Lower leg skin (tissue), 3 donors: ENCODE data around the gene GABBR2.

Experiments used
- POLR2A ChIP-seq, 2 donors: fragments of 450-650 bp; IDR thresholded peaks; one replicate each; pipeline ENCODE4 v1.6.1; 2016 to 2017; ENCODE audit warnings: antibody characterized with exemption in 2 of 2, mild to moderate bottlenecking in 1 of 2, moderate library complexity in 1 of 2
- TF ChIP-seq, protein P1 (sequence below), 3 donors: fragments of 450-650 bp; IDR thresholded peaks; one replicate each; pipeline ENCODE4 v1.5.1; 2016; ENCODE audit warnings: antibody characterized with exemption in 3 of 3, mild to moderate bottlenecking in 3 of 3, moderate library complexity in 2 of 3

DNA sequence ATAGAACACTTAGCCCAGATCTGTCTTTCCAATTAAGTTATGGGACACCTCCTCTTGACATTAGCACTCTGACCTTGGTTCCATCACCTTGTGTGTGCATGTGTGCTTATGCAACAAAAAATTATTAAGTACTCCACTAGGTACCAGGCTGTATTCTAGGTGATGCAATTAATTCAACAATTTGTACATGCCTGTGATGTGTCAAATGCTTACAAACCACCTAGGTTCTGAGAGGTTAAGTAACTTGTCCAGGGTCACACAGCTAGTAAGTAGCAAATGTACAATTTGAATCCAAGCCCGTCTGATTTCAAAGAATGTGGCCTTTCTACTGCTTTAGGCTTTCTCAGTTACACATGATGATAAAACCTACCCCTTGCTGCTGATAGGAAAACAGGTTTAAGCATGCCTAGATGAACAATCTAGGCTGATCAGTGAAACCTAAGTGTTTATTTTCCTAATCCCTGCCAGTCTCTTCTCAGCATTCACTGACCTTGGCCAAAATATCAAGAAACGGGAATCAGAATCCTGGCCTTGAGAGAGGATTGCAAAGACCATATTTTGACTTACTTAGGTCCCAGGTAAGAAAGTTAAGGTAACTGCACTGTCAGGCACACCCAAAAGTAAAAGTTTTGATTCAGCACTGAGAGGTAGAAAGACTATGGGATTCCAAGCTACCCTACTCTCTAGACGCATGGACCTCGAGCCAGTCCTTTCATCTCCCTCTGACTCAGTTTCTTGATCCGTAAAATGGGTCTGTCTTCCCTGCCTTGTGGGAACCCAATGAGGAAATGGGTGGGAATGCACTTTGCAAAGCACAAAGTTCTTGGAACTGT, 454.3 kb downstream of the GABBR2 start:
- TF ChIP-seq, protein P1, sequence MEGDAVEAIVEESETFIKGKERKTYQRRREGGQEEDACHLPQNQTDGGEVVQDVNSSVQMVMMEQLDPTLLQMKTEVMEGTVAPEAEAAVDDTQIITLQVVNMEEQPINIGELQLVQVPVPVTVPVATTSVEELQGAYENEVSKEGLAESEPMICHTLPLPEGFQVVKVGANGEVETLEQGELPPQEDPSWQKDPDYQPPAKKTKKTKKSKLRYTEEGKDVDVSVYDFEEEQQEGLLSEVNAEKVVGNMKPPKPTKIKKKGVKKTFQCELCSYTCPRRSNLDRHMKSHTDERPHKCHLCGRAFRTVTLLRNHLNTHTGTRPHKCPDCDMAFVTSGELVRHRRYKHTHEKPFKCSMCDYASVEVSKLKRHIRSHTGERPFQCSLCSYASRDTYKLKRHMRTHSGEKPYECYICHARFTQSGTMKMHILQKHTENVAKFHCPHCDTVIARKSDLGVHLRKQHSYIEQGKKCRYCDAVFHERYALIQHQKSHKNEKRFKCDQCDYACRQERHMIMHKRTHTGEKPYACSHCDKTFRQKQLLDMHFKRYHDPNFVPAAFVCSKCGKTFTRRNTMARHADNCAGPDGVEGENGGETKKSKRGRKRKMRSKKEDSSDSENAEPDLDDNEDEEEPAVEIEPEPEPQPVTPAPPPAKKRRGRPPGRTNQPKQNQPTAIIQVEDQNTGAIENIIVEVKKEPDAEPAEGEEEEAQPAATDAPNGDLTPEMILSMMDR (IDR thresholded peaks at IDR 0.05) = no peak
- TF ChIP-seq POLR2A (IDR thresholded peaks at IDR 0.05) = no peak
